Neural cell (in vitro differentiated cells): ENCODE results near the gene IL31. TPM values are rescaled to one million over a fixed set of nuclear protein-coding genes. Genes with fewer than 3 reads are reported as not detected.

Experiments
- H2AFZ ChIP-seq: fragments of 200-600, 300-800 bp; sonication (generic), shearing (Covaris generic); 2 replicates; pipeline ENCODE4 v1.6.0; 2014; ENCODE audit warnings: low read depth, mild to moderate bottlenecking, antibody characterized with exemption, low read length, moderate library complexity
- H3F3A ChIP-seq: fragments of 200-600 bp; shearing (Covaris generic); 2 replicates; pipeline ENCODE4 v1.6.1; 2016; ENCODE audit warnings: mild to moderate bottlenecking, moderate library complexity, mixed read lengths, antibody characterized with exemption, low read length; ENCODE audit not compliant: insufficient read depth, poor library complexity, severe bottlenecking
- H3K27ac ChIP-seq: fragments of 200-600, 300-800 bp; sonication (generic), shearing (Covaris generic); 2 replicates; pipeline ENCODE4 v1.5.1; 2014; ENCODE audit warnings: mild to moderate bottlenecking, low read length, moderate library complexity
- H3K27me3 ChIP-seq: fragments of 300-800, 200-600 bp; sonication (generic), shearing (Covaris generic); 2 replicates; pipeline ENCODE4 v1.6.0; 2014; ENCODE audit warnings: mild to moderate bottlenecking, low read depth, low read length, moderate library complexity; ENCODE audit not compliant: insufficient read depth
- H3K36me3 ChIP-seq: fragments of 300-800, 200-600 bp; sonication (generic), shearing (Covaris generic); 2 replicates; pipeline ENCODE4 v1.5.1; 2014; ENCODE audit warnings: mild to moderate bottlenecking, antibody characterized with exemption, low read length, moderate library complexity; ENCODE audit not compliant: insufficient read depth
- H3K4me2 ChIP-seq: fragments of 300-800, 200-600 bp; sonication (generic), shearing (Covaris generic); 2 replicates; pipeline ENCODE4 v1.6.0; 2014; ENCODE audit warnings: mild to moderate bottlenecking, low read length
- H3K4me3 ChIP-seq: fragments of 300-800, 200-600 bp; sonication (generic), shearing (Covaris generic); 2 replicates; pipeline ENCODE4 v1.5.1; 2014; ENCODE audit warnings: mild to moderate bottlenecking, low read length, moderate library complexity
- H3K79me2 ChIP-seq: fragments of 200-600 bp; shearing (Covaris generic); replicated peaks from 2 replicates; pipeline ENCODE4 v1.6.0; 2014; ENCODE audit warnings: mild to moderate bottlenecking, low read length, moderate library complexity; ENCODE audit not compliant: insufficient read depth
- H3K9ac ChIP-seq: fragments of 300-800, 200-600 bp; sonication (generic), shearing (Covaris generic); 2 replicates; pipeline ENCODE4 v1.6.1; 2016; ENCODE audit warnings: mild to moderate bottlenecking, low read length, mixed read lengths
- H3K9me2 ChIP-seq: fragments of 200-600 bp; shearing (Covaris generic); 2 replicates; pipeline ENCODE4 v1.6.1; 2016; ENCODE audit warnings: mild to moderate bottlenecking, low read length, mixed read lengths; ENCODE audit not compliant: insufficient read depth
- H3K9me3 ChIP-seq: fragments of 200-600, 300-800 bp; sonication (generic), shearing (Covaris generic); 2 replicates; pipeline ENCODE4 v1.6.1; 2016; ENCODE audit warnings: mild to moderate bottlenecking, mixed run types, low read length, moderate library complexity, mixed read lengths
- H4K20me1 ChIP-seq: fragments of 200-600 bp; shearing (Covaris generic); 2 replicates; pipeline ENCODE4 v1.6.1; 2016; ENCODE audit warnings: mild to moderate bottlenecking, mixed run types; ENCODE audit not compliant: insufficient read depth
- CTCF ChIP-seq: fragments of 450-650 bp; IDR thresholded peaks from 2 replicates; pipeline ENCODE4 v1.5.1; 2014; ENCODE audit warnings: antibody characterized with exemption, mild to moderate bottlenecking, moderate library complexity; ENCODE audit not compliant: poor library complexity, severe bottlenecking
- EP300 ChIP-seq: fragments of 450-650 bp; conservative IDR thresholded peaks from 2 replicates; pipeline ENCODE4 v1.6.1; 2014; ENCODE audit warnings: antibody characterized with exemption, mild to moderate bottlenecking, moderate library complexity; ENCODE audit not compliant: poor library complexity, severe bottlenecking
- EZH2 ChIP-seq: fragments of 200-600, 300-800 bp; shearing (Covaris generic), sonication (generic); IDR thresholded peaks from 2 replicates; pipeline ENCODE4 v1.6.1; 2014; ENCODE audit warnings: antibody characterized with exemption, low read length, borderline replicate concordance, mild to moderate bottlenecking; ENCODE audit not compliant: insufficient read depth, poor library complexity, severe bottlenecking
- MXI1 ChIP-seq: fragments of 450-650 bp; conservative IDR thresholded peaks from 2 replicates; pipeline ENCODE4 v1.6.1; 2014; ENCODE audit warnings: antibody characterized with exemption, mild to moderate bottlenecking; ENCODE audit not compliant: poor library complexity, severe bottlenecking
- POLR2AphosphoS5 ChIP-seq: IDR thresholded peaks from 2 replicates; pipeline ENCODE4 v1.6.1; 2012
- RAD21 ChIP-seq: fragments of 450-650 bp; conservative IDR thresholded peaks from 2 replicates; pipeline ENCODE4 v1.6.1; 2014; ENCODE audit warnings: antibody characterized with exemption, mild to moderate bottlenecking, moderate library complexity
- SMC3 ChIP-seq: fragments of 450-650 bp; conservative IDR thresholded peaks from 2 replicates; pipeline ENCODE4 v1.6.1; 2014; ENCODE audit warnings: antibody characterized with exemption, mild to moderate bottlenecking, moderate library complexity; ENCODE audit not compliant: poor library complexity
- TAF1 ChIP-seq: IDR thresholded peaks from 2 replicates; pipeline ENCODE4 v1.6.1; 2012; ENCODE audit warnings: low read depth
- polyA plus RNA-seq: library from polyadenylated mRNA; depleted of rRNA; stranded (reverse); fragments of >200 nt; gene quantifications from 2 replicates; pipeline ENCODE4 v1.2.3, GENCODE V29; 2014
- TF ChIP-seq, protein P1 (sequence below): IDR thresholded peaks from 2 replicates; pipeline ENCODE4 v1.6.1; 2012; ENCODE audit warnings: borderline replicate concordance

Gene IL31
- polyA plus RNA-seq, 1 donor from 2014 or later = not detected

GRCh38 chr12:122133192-122133950 is 40.6 kb downstream of the IL31 start:
- Histone ChIP-seq H3K9ac (no peak overlapping the region), H3K27ac (no peak overlapping the region), H3K4me2 (no peak overlapping the region), H3K9me3 (no peaks in the 10 kb centered on the region), H3K79me2 (no peaks in the 10 kb centered on the region), H3K4me3 (no peak overlapping the region), H4K20me1 (no peaks in the 10 kb centered on the region), H3K36me3 (no peaks in the 10 kb centered on the region), H3K9me2 (no peaks in the 10 kb centered on the region), H2AFZ (no peak overlapping the region), H3F3A (no peaks in the 10 kb centered on the region), H3K27me3 (no peaks in the 10 kb centered on the region)
- TF ChIP-seq, protein P1, sequence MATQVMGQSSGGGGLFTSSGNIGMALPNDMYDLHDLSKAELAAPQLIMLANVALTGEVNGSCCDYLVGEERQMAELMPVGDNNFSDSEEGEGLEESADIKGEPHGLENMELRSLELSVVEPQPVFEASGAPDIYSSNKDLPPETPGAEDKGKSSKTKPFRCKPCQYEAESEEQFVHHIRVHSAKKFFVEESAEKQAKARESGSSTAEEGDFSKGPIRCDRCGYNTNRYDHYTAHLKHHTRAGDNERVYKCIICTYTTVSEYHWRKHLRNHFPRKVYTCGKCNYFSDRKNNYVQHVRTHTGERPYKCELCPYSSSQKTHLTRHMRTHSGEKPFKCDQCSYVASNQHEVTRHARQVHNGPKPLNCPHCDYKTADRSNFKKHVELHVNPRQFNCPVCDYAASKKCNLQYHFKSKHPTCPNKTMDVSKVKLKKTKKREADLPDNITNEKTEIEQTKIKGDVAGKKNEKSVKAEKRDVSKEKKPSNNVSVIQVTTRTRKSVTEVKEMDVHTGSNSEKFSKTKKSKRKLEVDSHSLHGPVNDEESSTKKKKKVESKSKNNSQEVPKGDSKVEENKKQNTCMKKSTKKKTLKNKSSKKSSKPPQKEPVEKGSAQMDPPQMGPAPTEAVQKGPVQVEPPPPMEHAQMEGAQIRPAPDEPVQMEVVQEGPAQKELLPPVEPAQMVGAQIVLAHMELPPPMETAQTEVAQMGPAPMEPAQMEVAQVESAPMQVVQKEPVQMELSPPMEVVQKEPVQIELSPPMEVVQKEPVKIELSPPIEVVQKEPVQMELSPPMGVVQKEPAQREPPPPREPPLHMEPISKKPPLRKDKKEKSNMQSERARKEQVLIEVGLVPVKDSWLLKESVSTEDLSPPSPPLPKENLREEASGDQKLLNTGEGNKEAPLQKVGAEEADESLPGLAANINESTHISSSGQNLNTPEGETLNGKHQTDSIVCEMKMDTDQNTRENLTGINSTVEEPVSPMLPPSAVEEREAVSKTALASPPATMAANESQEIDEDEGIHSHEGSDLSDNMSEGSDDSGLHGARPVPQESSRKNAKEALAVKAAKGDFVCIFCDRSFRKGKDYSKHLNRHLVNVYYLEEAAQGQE = no peak
- TF ChIP-seq MXI1 = no peak
- TF ChIP-seq RAD21 = no peak
- TF ChIP-seq POLR2AphosphoS5 = no peak
- TF ChIP-seq TAF1 = no peak
- TF ChIP-seq SMC3 = no peak
- no peak for TF ChIP-seq CTCF
- no peak for TF ChIP-seq EP300
- no peak for TF ChIP-seq EZH2

- H3K9ac ChIP-seq = no peak overlapping the region
- H3K27ac ChIP-seq = no peak overlapping the region
These were observed 43.9 kb downstream of the IL31 start for GRCh38 chr12:122130150-122130549.

More at GRCh38 chr12:122130150-122130549, 43.9 kb downstream of the IL31 start:
- H3K27me3 ChIP-seq = no peaks in the 10 kb centered on the region
- H3K36me3 ChIP-seq = no peaks in the 10 kb centered on the region
- no peaks in the 10 kb centered on the region for H3F3A ChIP-seq
- H3K4me3 ChIP-seq = no peak overlapping the region
- H3K9me2 ChIP-seq = no peaks in the 10 kb centered on the region
- H2AFZ ChIP-seq = no peak overlapping the region
- H3K4me2 ChIP-seq = no peak overlapping the region
- no peaks in the 10 kb centered on the region for H3K79me2 ChIP-seq
- no peaks in the 10 kb centered on the region for H4K20me1 ChIP-seq
- no peaks in the 10 kb centered on the region for H3K9me3 ChIP-seq
- TF ChIP-seq EZH2 = no peak
- no peak for TF ChIP-seq EP300
- TF ChIP-seq POLR2AphosphoS5 = no peak
- TF ChIP-seq, protein P1 = no peak
